Gastrocnemius medialis (tissue), 4 donors: ENCODE measurements around the gene SLC35C1.

ENCODE experiments used
- POLR2A ChIP-seq, 2 donors: fragments of 450-650 bp; IDR thresholded peaks; one replicate each; pipeline ENCODE4 v1.6.1; 2017; ENCODE audit warnings: antibody characterized with exemption in 2 of 2, mild to moderate bottlenecking in 2 of 2, moderate library complexity in 2 of 2
- TF ChIP-seq, protein P1 (sequence below), 5 experiments: fragments of 450-650 bp in 3 of 5; fragments of 200-600 bp in 2 of 5; sonication (generic) in 2 of 5; IDR thresholded peaks in 4 of 5; conservative IDR thresholded peaks in 1 of 5; 1 replicate in 4 of 5; 2 replicates in 1 of 5; pipeline ENCODE4 v1.5.1; 2016 to 2019; ENCODE audit warnings: antibody characterized with exemption in 5 of 5, mild to moderate bottlenecking in 3 of 5, moderate library complexity in 3 of 5

GRCh38 chr11:45794169-45794568 is 10.8 kb upstream of the SLC35C1 start:
- TF ChIP-seq, protein P1, sequence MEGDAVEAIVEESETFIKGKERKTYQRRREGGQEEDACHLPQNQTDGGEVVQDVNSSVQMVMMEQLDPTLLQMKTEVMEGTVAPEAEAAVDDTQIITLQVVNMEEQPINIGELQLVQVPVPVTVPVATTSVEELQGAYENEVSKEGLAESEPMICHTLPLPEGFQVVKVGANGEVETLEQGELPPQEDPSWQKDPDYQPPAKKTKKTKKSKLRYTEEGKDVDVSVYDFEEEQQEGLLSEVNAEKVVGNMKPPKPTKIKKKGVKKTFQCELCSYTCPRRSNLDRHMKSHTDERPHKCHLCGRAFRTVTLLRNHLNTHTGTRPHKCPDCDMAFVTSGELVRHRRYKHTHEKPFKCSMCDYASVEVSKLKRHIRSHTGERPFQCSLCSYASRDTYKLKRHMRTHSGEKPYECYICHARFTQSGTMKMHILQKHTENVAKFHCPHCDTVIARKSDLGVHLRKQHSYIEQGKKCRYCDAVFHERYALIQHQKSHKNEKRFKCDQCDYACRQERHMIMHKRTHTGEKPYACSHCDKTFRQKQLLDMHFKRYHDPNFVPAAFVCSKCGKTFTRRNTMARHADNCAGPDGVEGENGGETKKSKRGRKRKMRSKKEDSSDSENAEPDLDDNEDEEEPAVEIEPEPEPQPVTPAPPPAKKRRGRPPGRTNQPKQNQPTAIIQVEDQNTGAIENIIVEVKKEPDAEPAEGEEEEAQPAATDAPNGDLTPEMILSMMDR (IDR thresholded peaks at IDR 0.05 in 4 of 5, conservative IDR thresholded peaks at IDR 0.05 in 1 of 5): no peak
- TF ChIP-seq POLR2A (IDR thresholded peaks at IDR 0.05): no peak
